HT1080 (cell line): ENCODE measurements around the gene PRDM16. TPM values are rescaled to one million over a fixed set of nuclear protein-coding genes. Genes with fewer than 3 reads are reported as not detected.

ENCODE experiments used
- DNase-seq: peaks from one replicate; pipeline ENCODE4 v3.0.0-alpha.2; 2015; ENCODE audit warnings: low read depth
- total RNA-seq: library from RNA; depleted of rRNA; stranded (reverse); fragments of >200 nt; shearing (Covaris generic); gene quantifications from 2 replicates; pipeline ENCODE4 v1.2.3, GENCODE V29; 2014

PRDM16 gene
- total RNA-seq, 1 experiment from 2014 or later: not detected

GRCh38 chr1:3426956-3427535 lies 358.0 kb downstream of the PRDM16 start:
- no peak for DNase-seq

- no peak for DNase-seq
Measured at GRCh38 chr1:3427711-3428704, 359.0 kb downstream of the PRDM16 start.

GRCh38 chr1:3428899-3429298 lies 359.9 kb downstream of the PRDM16 start:
- DNase-seq: no peak

GRCh38 chr1:3429320-3429719 lies 360.3 kb downstream of the PRDM16 start:
- DNase-seq: no peak

- DNase-seq: no peak
Measured at GRCh38 chr1:3429766-3430165, 360.8 kb downstream of the PRDM16 start.

GRCh38 chr1:3430406-3430805 lies 361.4 kb downstream of the PRDM16 start:
- no peak for DNase-seq

- no peak for DNase-seq
Measured at GRCh38 chr1:3430820-3431219, 361.8 kb downstream of the PRDM16 start.

GRCh38 chr1:3431266-3431665 lies 362.3 kb downstream of the PRDM16 start:
- no peak for DNase-seq

GRCh38 chr1:3431686-3432085 lies 362.7 kb downstream of the PRDM16 start:
- no peak for DNase-seq

GRCh38 chr1:3432306-3432705 lies 363.3 kb downstream of the PRDM16 start:
- DNase-seq: no peak

- DNase-seq: no peak
Measured at GRCh38 chr1:3433076-3433475, 364.1 kb downstream of the PRDM16 start.

GRCh38 chr1:3433596-3434320 lies 364.8 kb downstream of the PRDM16 start:
- no peak for DNase-seq

GRCh38 chr1:3434406-3435110 lies 365.6 kb downstream of the PRDM16 start:
- no peak for DNase-seq

- no peak for DNase-seq
Measured at GRCh38 chr1:3435666-3436065, 366.7 kb downstream of the PRDM16 start.

GRCh38 chr1:3436451-3436850 lies 367.4 kb downstream of the PRDM16 start:
- DNase-seq: no peak

- DNase-seq: no peak
Measured at GRCh38 chr1:3436901-3437300, 367.9 kb downstream of the PRDM16 start.

GRCh38 chr1:3438661-3439180 lies 369.7 kb downstream of the PRDM16 start:
- DNase-seq: no peak

- DNase-seq: no peak
Measured at GRCh38 chr1:3439346-3440299, 370.6 kb downstream of the PRDM16 start.

- no peak for DNase-seq
Measured at GRCh38 chr1:3440300-3440681, 371.3 kb downstream of the PRDM16 start.
